ENCODE measurements around the gene KIRREL1.

KIRREL1 gene

GRCh38 chr1:158077411-158078256, 84.2 kb downstream of the KIRREL1 start:
- no peak for DNase-seq

- no peak for DNase-seq
Observed at GRCh38 chr1:158078569-158079080, 85.2 kb downstream of the KIRREL1 start.

GRCh38 chr1:158080066-158080465, 86.6 kb downstream of the KIRREL1 start:
- no peak for DNase-seq

GRCh38 chr1:158084336-158084735, 90.9 kb downstream of the KIRREL1 start:
- DNase-seq: no peak

GRCh38 chr1:158084747-158085146, 91.3 kb downstream of the KIRREL1 start:
- DNase-seq: no peak

GRCh38 chr1:158087320-158087927, 94.0 kb downstream of the KIRREL1 start:
- DNase-seq: peak; percentile 71

- no peak for DNase-seq
Observed at GRCh38 chr1:158089476-158089875, 96.0 kb downstream of the KIRREL1 start.

- no peak for DNase-seq
Observed at GRCh38 chr1:158089925-158090637, 96.6 kb downstream of the KIRREL1 start.

- no peak for DNase-seq
Observed at GRCh38 chr1:158093376-158093775, 99.9 kb downstream of the KIRREL1 start.

GRCh38 chr1:158094571-158094970, 101.1 kb downstream of the KIRREL1 start:
- DNase-seq: no peak

GRCh38 chr1:158095737-158096335, 102.4 kb downstream of the KIRREL1 start:
- no peak for DNase-seq

- DNase-seq: no peak
Observed at GRCh38 chr1:158098256-158098655, 104.8 kb downstream of the KIRREL1 start.

GRCh38 chr1:158099185-158099584, 105.7 kb downstream of the KIRREL1 start:
- DNase-seq: no peak

GRCh38 chr1:158100498-158100897, 107.1 kb downstream of the KIRREL1 start:
- no peak for DNase-seq

GRCh38 chr1:158101455-158101854, 108.0 kb downstream of the KIRREL1 start:
- no peak for DNase-seq

GRCh38 chr1:158101927-158102326, 108.5 kb downstream of the KIRREL1 start:
- DNase-seq: no peak

- DNase-seq: no peak
Observed at GRCh38 chr1:158102881-158103674, 109.6 kb downstream of the KIRREL1 start.

GRCh38 chr1:158103861-158104522, 110.5 kb downstream of the KIRREL1 start:
- DNase-seq: no peak

GRCh38 chr1:158104891-158105290, 111.4 kb downstream of the KIRREL1 start:
- DNase-seq: no peak

- no peak for DNase-seq
Observed at GRCh38 chr1:158105352-158106095, 112.1 kb downstream of the KIRREL1 start.

- DNase-seq: no peak
Observed at GRCh38 chr1:158107916-158108315, 114.5 kb downstream of the KIRREL1 start.
